IMR-90 (cell line): ENCODE measurements around the gene PCSK2. TPM values are rescaled to one million over a fixed set of nuclear protein-coding genes. Genes with fewer than 3 reads are reported as not detected.

Source experiments
- ATAC-seq: fragments of 200-7000 bp; cut with Tn5 transposase; 2 replicates; pipeline ENCODE4 v1.9.1; 2020; ENCODE audit warnings: low read depth, mild to moderate bottlenecking, moderate library complexity
- BruUV-seq: library from RNA; stranded (reverse); fragments of 400-500 nt; replicated peaks from 2 replicates; lab custom pipeline; 2021; lab: Mats Ljungman, UMichigan
- CTCF ChIA-PET: fragments of 300-600 bp; formaldehyde crosslinking; extraction: SDS; loops from one replicate; lab custom pipeline; 2021; ENCODE audit warnings: antibody characterized with exemption; lab: Yijun Ruan, JAX
- POLR2A ChIA-PET: fragments of 300-600 bp; sonication (Branson Sonifier 250); formaldehyde crosslinking; loops from one replicate; lab custom pipeline; 2022; ENCODE audit warnings: antibody characterized with exemption; ENCODE audit not compliant: unreplicated experiment; lab: Charles Lee
- DNase-seq: peaks from one replicate; pipeline ENCODE4 v3.0.0; 2013
- H2AFZ ChIP-seq: replicated peaks from 2 replicates; pipeline ENCODE3; 2013; ENCODE audit warnings: low read length, mild to moderate bottlenecking; ENCODE audit not compliant: poor library complexity
- H2AK5ac ChIP-seq: 2 replicates; pipeline ENCODE4 v1.6.1; 2013; ENCODE audit warnings: low read depth, low read length, inconsistent platforms
- H2AK9ac ChIP-seq: replicated peaks from 2 replicates; pipeline ENCODE3; 2013; ENCODE audit warnings: mild to moderate bottlenecking, low read depth, low read length, moderate library complexity; ENCODE audit not compliant: poor library complexity
- H2BK120ac ChIP-seq: 2 replicates; pipeline ENCODE4 v1.6.1; 2013; ENCODE audit warnings: low read depth, low read length, inconsistent platforms
- H2BK15ac ChIP-seq: 3 replicates; pipeline ENCODE4 v1.6.1; 2013; ENCODE audit warnings: low read depth, low read length, inconsistent platforms
- H2BK20ac ChIP-seq: 2 replicates; pipeline ENCODE4 v1.6.1; 2013; ENCODE audit warnings: low read depth, mild to moderate bottlenecking, inconsistent platforms, low read length, moderate library complexity
- H2BK5ac ChIP-seq: 2 replicates; pipeline ENCODE4 v1.6.1; 2013; ENCODE audit warnings: mild to moderate bottlenecking, low read depth, low read length, inconsistent platforms; ENCODE audit not compliant: poor library complexity, severe bottlenecking
- H3K14ac ChIP-seq: replicated peaks from 2 replicates; pipeline ENCODE4 v1.6.1; 2013; ENCODE audit warnings: low read depth, low read length, inconsistent platforms
- H3K18ac ChIP-seq: 2 replicates; pipeline ENCODE4 v1.6.1; 2013; ENCODE audit warnings: low read depth, low read length, control low read depth
- H3K23ac ChIP-seq: 2 replicates; pipeline ENCODE4 v1.6.1; 2013; ENCODE audit warnings: low read depth, low read length, inconsistent platforms
- H3K27ac ChIP-seq: 2 replicates; pipeline ENCODE4 v1.5.1; 2013; ENCODE audit warnings: mild to moderate bottlenecking, control low read depth, low read length; ENCODE audit not compliant: insufficient read depth
- H3K27me3 ChIP-seq: 2 replicates; pipeline ENCODE4 v1.6.1; 2013; ENCODE audit warnings: low read length; ENCODE audit not compliant: control insufficient read depth, insufficient read depth
- H3K36me3 ChIP-seq: 2 replicates; pipeline ENCODE4 v1.6.1; 2013; ENCODE audit warnings: low read length, mixed read lengths; ENCODE audit not compliant: control insufficient read depth, insufficient read depth
- H3K4ac ChIP-seq: 2 replicates; pipeline ENCODE4 v1.6.1; 2013; ENCODE audit warnings: low read depth, low read length, inconsistent platforms
- H3K4me1 ChIP-seq: 2 replicates; pipeline ENCODE4 v1.6.1; 2013; ENCODE audit warnings: low read length, mixed read lengths; ENCODE audit not compliant: control insufficient read depth, insufficient read depth
- H3K4me2 ChIP-seq: 2 replicates; pipeline ENCODE4 v1.6.1; 2013; ENCODE audit warnings: low read depth, mild to moderate bottlenecking, control low read depth, low read length, moderate library complexity
- H3K4me3 ChIP-seq: 2 replicates; pipeline ENCODE4 v1.5.1; 2013; ENCODE audit warnings: low read depth, mild to moderate bottlenecking, control low read depth, low read length, moderate library complexity; ENCODE audit not compliant: insufficient read depth
- H3K56ac ChIP-seq: 2 replicates; pipeline ENCODE4 v1.6.1; 2013; ENCODE audit warnings: low read length, inconsistent platforms; ENCODE audit not compliant: insufficient read depth; ENCODE audit errors: extremely low read depth
- H3K79me1 ChIP-seq, 2 experiments: 2 replicates each; pipeline ENCODE4 v1.6.1; 2013; ENCODE audit warnings: low read length in 2 of 2, inconsistent platforms in 1 of 2, low read depth in 1 of 2
- H3K9ac ChIP-seq: 2 replicates; pipeline ENCODE4 v1.6.1; 2013; ENCODE audit warnings: low read depth, low read length, control low read depth
- H3K9me1 ChIP-seq: 2 replicates; pipeline ENCODE4 v1.6.1; 2013; ENCODE audit warnings: low read length, inconsistent platforms; ENCODE audit not compliant: insufficient read depth
- H3K9me3 ChIP-seq: 2 replicates; pipeline ENCODE4 v1.6.1; 2013; ENCODE audit warnings: low read length; ENCODE audit not compliant: control insufficient read depth, insufficient read depth
- H4K20me1 ChIP-seq: 2 replicates; pipeline ENCODE4 v1.6.1; 2013; ENCODE audit warnings: low read length, inconsistent platforms; ENCODE audit not compliant: insufficient read depth
- H4K5ac ChIP-seq: 2 replicates; pipeline ENCODE4 v1.6.1; 2013; ENCODE audit warnings: mild to moderate bottlenecking, low read depth, low read length, control low read depth
- H4K8ac ChIP-seq, 2 experiments: 2 replicates each; pipeline ENCODE4 v1.6.1; 2013; ENCODE audit warnings: low read depth in 2 of 2, low read length in 2 of 2, control low read depth in 1 of 2, inconsistent platforms in 1 of 2
- H4K91ac ChIP-seq: 2 replicates; pipeline ENCODE4 v1.6.1; 2013; ENCODE audit warnings: low read depth, low read length, inconsistent platforms; ENCODE audit not compliant: insufficient read depth
- BHLHE40 ChIP-seq: fragments of 150-350 bp; IDR thresholded peaks from 2 replicates; pipeline ENCODE4 v1.6.1; 2016; ENCODE audit warnings: mild to moderate bottlenecking, low read depth, low read length
- CEBPB ChIP-seq: IDR thresholded peaks from 2 replicates; pipeline ENCODE4 v1.6.1; 2012; ENCODE audit warnings: low read depth, low read length, improper control_type of control experiment
- CHD1 ChIP-seq: IDR thresholded peaks from 2 replicates; pipeline ENCODE4 v1.6.1; 2012; ENCODE audit warnings: low read depth, low read length, improper control_type of control experiment
- ELK1 ChIP-seq: fragments of 150-350 bp; IDR thresholded peaks from 2 replicates; pipeline ENCODE4 v1.6.1; 2016; ENCODE audit warnings: low read depth, mild to moderate bottlenecking, low read length, moderate library complexity, borderline replicate concordance
- FOS ChIP-seq: fragments of 150-350 bp; IDR thresholded peaks from 2 replicates; pipeline ENCODE4 v1.6.1; 2016; ENCODE audit warnings: low read depth, low read length
- MAFK ChIP-seq: IDR thresholded peaks from 2 replicates; pipeline ENCODE4 v1.6.1; 2012; ENCODE audit warnings: low read depth, low read length, improper control_type of control experiment
- MAZ ChIP-seq: IDR thresholded peaks from 2 replicates; pipeline ENCODE4 v1.6.1; 2012; ENCODE audit warnings: low read depth, mild to moderate bottlenecking, low read length, improper control_type of control experiment, moderate library complexity, borderline replicate concordance
- MXI1 ChIP-seq: IDR thresholded peaks from 2 replicates; pipeline ENCODE4 v1.6.1; 2012; ENCODE audit warnings: low read depth, mild to moderate bottlenecking, low read length, moderate library complexity, borderline replicate concordance
- NFE2L2 ChIP-seq: fragments of 150-350 bp; IDR thresholded peaks from 2 replicates; pipeline ENCODE4 v1.6.1; 2016; ENCODE audit warnings: low read depth, mild to moderate bottlenecking, low read length
- POLR2A ChIP-seq: IDR thresholded peaks from 2 replicates; pipeline ENCODE4 v1.6.1; 2012; ENCODE audit warnings: mild to moderate bottlenecking, low read depth, low read length
- RAD21 ChIP-seq: IDR thresholded peaks from 2 replicates; pipeline ENCODE4 v1.6.1; 2012; ENCODE audit warnings: low read length, improper control_type of control experiment
- RCOR1 ChIP-seq: IDR thresholded peaks from 2 replicates; pipeline ENCODE4 v1.6.1; 2012; ENCODE audit warnings: mild to moderate bottlenecking, low read length, improper control_type of control experiment; ENCODE audit not compliant: insufficient replicate concordance
- RFX5 ChIP-seq: IDR thresholded peaks from 2 replicates; pipeline ENCODE4 v1.8.0; 2012; ENCODE audit warnings: low read depth, mild to moderate bottlenecking, low read length, moderate library complexity
- SMC3 ChIP-seq: fragments of 150-350 bp; IDR thresholded peaks from 2 replicates; pipeline ENCODE4 v1.6.1; 2016; ENCODE audit warnings: low read depth, mild to moderate bottlenecking, antibody characterized with exemption, low read length, moderate library complexity
- USF2 ChIP-seq: fragments of 150-350 bp; IDR thresholded peaks from 2 replicates; pipeline ENCODE4 v1.6.1; 2017; ENCODE audit warnings: mild to moderate bottlenecking, antibody characterized with exemption, low read length, low read depth
- WGBS, 2 experiments: methylation state at CpG; one replicate each; pipeline versions ENCODE4 v1.1.5 to v1.1.7; 2013; ENCODE audit warnings: missing lambda C conversion rate in 2 of 2; ENCODE audit not compliant: insufficient read length in 1 of 2; ENCODE audit errors: extremely low coverage in 2 of 2; 5-methylcytosine and 5-hydroxymethylcytosine counted together
- dilution Hi-C: fragments of 300-500 bp; cut with HindIII; formaldehyde crosslinking; loops from one replicate; pipeline ENCODE4 v1.14.3; 2018; ENCODE audit warnings: low sequenced_read_pairs; ENCODE audit not compliant: unreplicated experiment
- in situ Hi-C: fragments of 300-500 bp; cut with MboI; formaldehyde crosslinking; loops from 3 replicates; pipeline ENCODE4 v1.14.3; 2019; ENCODE audit warnings: low sequenced_read_pairs, inconsistent platforms, mixed read lengths
- intact Hi-C: fragments of 100-400 bp; cut with micrococcal nuclease; formaldehyde crosslinking; loops from 2 replicates; pipeline ENCODE4 v1.10.0; 2022
- polyA plus RNA-seq, 3 experiments: library from polyadenylated mRNA; depleted of rRNA; stranded (reverse); fragments of >200 nt; gene quantifications; 2 replicates each; pipeline ENCODE4 v1.2.3, GENCODE V29; 2012; ENCODE audit warnings: low replicate concordance in 1 of 3
- total RNA-seq: library from RNA; depleted of rRNA; stranded (reverse); fragments of >200 nt; gene quantifications from 2 replicates; pipeline ENCODE4 v1.2.3, GENCODE V29; 2012
- TF ChIP-seq, protein P1 (sequence below): conservative IDR thresholded peaks from 2 replicates; pipeline ENCODE4 v1.5.1; 2012; ENCODE audit warnings: mild to moderate bottlenecking, low read depth, low read length, improper control_type of control experiment

PCSK2 gene
- total and polyA plus RNA-seq, 2 of the 4 experiments (the other 2 are of a cell fraction): not detected

- Histone ChIP-seq H3K9me1 (no peaks in the 10 kb centered on the region), H3K27ac (no peak overlapping the region), H2BK5ac (no peak overlapping the region), H4K5ac (no peak overlapping the region), H3K9ac (no peak overlapping the region), H3K36me3 (no peaks in the 10 kb centered on the region), H3K56ac (no peak overlapping the region), H2BK20ac (no peak overlapping the region), H3K23ac (no peak overlapping the region), H2AK9ac (no peak overlapping the region), H3K79me1 (no peaks in the 10 kb centered on the region), H2AFZ (no peak overlapping the region), H2AK5ac (no peak overlapping the region), H4K20me1 (no peaks in the 10 kb centered on the region), H3K4me2 (no peak overlapping the region), H3K4me1 (no peaks in the 10 kb centered on the region), H3K4me3 (no peak overlapping the region), H3K4ac (no peak overlapping the region), H2BK120ac (no peak overlapping the region), H3K27me3 (no peaks in the 10 kb centered on the region), H2BK15ac (no peak overlapping the region), H4K91ac (no peak overlapping the region), H3K9me3 (no peaks in the 10 kb centered on the region), H3K18ac (no peak overlapping the region), H3K14ac (no peak overlapping the region), H4K8ac (no peak overlapping the region)
- dilution Hi-C loops: no loop called here
- BruUV-seq: no TSS peak
- CTCF ChIA-PET: no interaction called here
- 100% methylated on average over 1 of the region's 1 CpG; no CpG with 5 or more reads in 1 of the 2 experiments for WGBS, 2 experiments
- ATAC-seq: no peak
- no peak for DNase-seq
- in situ Hi-C loops: no loop called here
- intact Hi-C loops: loop anchor here (10.0 kb wide), 1 partner anchor 137 kb away; no protein-coding TSS in a partner anchor
- TF ChIP-seq USF2: no peak
- no peak for TF ChIP-seq CHD1
- TF ChIP-seq CEBPB: no peak
- no peak for TF ChIP-seq ELK1
- no peak for TF ChIP-seq BHLHE40
- no peak for TF ChIP-seq NFE2L2
- TF ChIP-seq, protein P1, sequence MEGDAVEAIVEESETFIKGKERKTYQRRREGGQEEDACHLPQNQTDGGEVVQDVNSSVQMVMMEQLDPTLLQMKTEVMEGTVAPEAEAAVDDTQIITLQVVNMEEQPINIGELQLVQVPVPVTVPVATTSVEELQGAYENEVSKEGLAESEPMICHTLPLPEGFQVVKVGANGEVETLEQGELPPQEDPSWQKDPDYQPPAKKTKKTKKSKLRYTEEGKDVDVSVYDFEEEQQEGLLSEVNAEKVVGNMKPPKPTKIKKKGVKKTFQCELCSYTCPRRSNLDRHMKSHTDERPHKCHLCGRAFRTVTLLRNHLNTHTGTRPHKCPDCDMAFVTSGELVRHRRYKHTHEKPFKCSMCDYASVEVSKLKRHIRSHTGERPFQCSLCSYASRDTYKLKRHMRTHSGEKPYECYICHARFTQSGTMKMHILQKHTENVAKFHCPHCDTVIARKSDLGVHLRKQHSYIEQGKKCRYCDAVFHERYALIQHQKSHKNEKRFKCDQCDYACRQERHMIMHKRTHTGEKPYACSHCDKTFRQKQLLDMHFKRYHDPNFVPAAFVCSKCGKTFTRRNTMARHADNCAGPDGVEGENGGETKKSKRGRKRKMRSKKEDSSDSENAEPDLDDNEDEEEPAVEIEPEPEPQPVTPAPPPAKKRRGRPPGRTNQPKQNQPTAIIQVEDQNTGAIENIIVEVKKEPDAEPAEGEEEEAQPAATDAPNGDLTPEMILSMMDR: no peak
- TF ChIP-seq MAZ: no peak
- TF ChIP-seq SMC3: no peak
- TF ChIP-seq RFX5: no peak
- TF ChIP-seq MXI1: no peak
- no peak for TF ChIP-seq MAFK
- TF ChIP-seq RAD21: no peak
- TF ChIP-seq FOS: no peak
- TF ChIP-seq RCOR1: no peak
- no peak for TF ChIP-seq POLR2A
- POLR2A ChIA-PET: no interaction called here
Measured at GRCh38 chr20:17421493-17421892, 194.7 kb downstream of the PCSK2 start.
